ENCODE data around the gene MARVELD1.

MARVELD1 gene

DNA sequence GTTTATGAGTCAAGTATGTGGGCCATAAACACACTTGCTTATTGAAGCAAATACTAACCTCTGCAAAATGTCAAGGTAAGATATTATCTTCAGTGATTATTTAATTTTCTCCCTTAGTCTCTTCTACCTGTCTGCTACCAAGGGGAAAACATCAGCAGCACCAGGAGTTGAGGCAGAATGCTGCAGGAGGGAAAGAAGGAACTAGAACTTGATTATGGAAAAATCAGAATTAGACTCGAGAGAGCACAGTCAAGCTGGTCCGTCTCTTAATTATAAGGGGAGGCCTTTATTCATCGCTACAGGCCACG is 18.5 kb downstream of the MARVELD1 start:
- no peak overlapping the region for H3K4me3 ChIP-seq (ENCODE audit: low read length)
- H3K4me1 ChIP-seq (ENCODE audit: control insufficient read depth, low read depth, low read length) = no peaks in the 10 kb centered on the region
- H3K9ac ChIP-seq (ENCODE audit: low read length) = no peak overlapping the region
- H3K27me3 ChIP-seq (ENCODE audit: control insufficient read depth, insufficient read depth, low read length) = peaks cover 21% of the 10 kb centered on the region
- peaks cover 5% of the 10 kb centered on the region for H3K9me3 ChIP-seq (ENCODE audit: control insufficient read depth, low read depth, low read length)
- no peaks in the 10 kb centered on the region for H3K36me3 ChIP-seq (ENCODE audit: control insufficient read depth, low read depth, low read length)
- H3K27ac ChIP-seq (ENCODE audit: low read length) = no peak overlapping the region

- H3K9me3 ChIP-seq (ENCODE audit: control insufficient read depth, low read depth, low read length) = peaks cover 5% of the 10 kb centered on the region
- H3K36me3 ChIP-seq (ENCODE audit: control insufficient read depth, low read depth, low read length) = no peaks in the 10 kb centered on the region
- peaks cover 4% of the 10 kb centered on the region for H3K4me1 ChIP-seq (ENCODE audit: control insufficient read depth, low read depth, low read length)
- no peak overlapping the region for H3K4me3 ChIP-seq (ENCODE audit: low read length)
- no peak overlapping the region for H3K9ac ChIP-seq (ENCODE audit: low read length)
- H3K27ac ChIP-seq (ENCODE audit: low read length) = no peak overlapping the region
- H3K27me3 ChIP-seq (ENCODE audit: control insufficient read depth, insufficient read depth, low read length) = peaks cover 21% of the 10 kb centered on the region
Observed at GRCh38 chr10:97733256-97733655, 19.7 kb downstream of the MARVELD1 start.

DNA sequence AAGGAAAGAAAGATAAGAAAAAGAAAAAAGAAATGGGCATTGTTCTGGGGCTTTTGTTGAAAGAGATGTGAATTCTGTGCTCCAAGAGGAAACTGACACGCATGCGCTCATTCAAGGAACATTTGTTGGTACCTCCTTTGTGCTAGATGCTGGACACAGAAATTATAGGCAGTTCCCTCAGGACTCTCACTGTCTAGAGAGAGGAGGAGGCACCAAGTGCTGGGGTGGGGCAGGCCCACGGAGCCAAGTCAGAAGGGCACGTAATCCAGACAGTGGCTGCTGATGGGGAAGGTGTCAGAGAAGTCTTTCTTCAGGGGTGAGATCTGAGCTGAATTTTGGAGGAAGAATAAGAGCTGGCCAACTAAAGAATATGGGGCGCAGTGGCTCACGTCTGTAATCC is 20.5 kb downstream of the MARVELD1 start:
- no peak overlapping the region for H3K4me3 ChIP-seq (ENCODE audit: low read length)
- peaks cover 4% of the 10 kb centered on the region for H3K4me1 ChIP-seq (ENCODE audit: control insufficient read depth, low read depth, low read length)
- H3K9ac ChIP-seq (ENCODE audit: low read length) = no peak overlapping the region
- no peaks in the 10 kb centered on the region for H3K36me3 ChIP-seq (ENCODE audit: control insufficient read depth, low read depth, low read length)
- H3K27me3 ChIP-seq (ENCODE audit: control insufficient read depth, insufficient read depth, low read length) = peaks cover 21% of the 10 kb centered on the region
- H3K9me3 ChIP-seq (ENCODE audit: control insufficient read depth, low read depth, low read length) = peaks cover 5% of the 10 kb centered on the region
- H3K27ac ChIP-seq (ENCODE audit: low read length) = no peak overlapping the region

DNA sequence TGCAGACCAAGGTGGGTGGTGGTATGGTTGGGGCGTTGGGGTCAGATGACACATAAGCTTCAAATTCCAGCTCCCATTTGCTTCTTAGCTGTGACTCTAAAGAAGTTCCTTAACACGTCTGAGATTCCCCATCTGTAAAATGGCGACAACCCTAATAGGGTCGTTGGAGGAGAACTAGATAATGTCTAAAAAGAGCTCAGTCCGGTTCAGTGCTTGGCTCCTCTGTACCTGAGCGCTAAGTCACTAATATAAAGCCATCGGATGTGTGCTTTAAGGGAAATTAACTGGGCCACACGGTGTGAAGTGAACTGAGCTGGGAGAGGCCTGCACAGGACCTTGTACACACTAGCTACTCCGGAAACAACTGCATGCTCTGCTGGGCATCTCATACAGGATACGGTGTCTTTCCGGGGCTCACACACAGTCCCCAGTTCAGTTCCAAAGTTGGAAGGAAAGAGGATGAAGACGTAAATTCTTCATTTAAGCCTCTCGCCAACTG is 22.9 kb downstream of the MARVELD1 start:
- H3K9me3 ChIP-seq (ENCODE audit: control insufficient read depth, low read depth, low read length) = peaks cover 5% of the 10 kb centered on the region
- no peak overlapping the region for H3K4me3 ChIP-seq (ENCODE audit: low read length)
- H3K4me1 ChIP-seq (ENCODE audit: control insufficient read depth, low read depth, low read length) = peaks cover 4% of the 10 kb centered on the region
- H3K9ac ChIP-seq (ENCODE audit: low read length) = no peak overlapping the region
- H3K36me3 ChIP-seq (ENCODE audit: control insufficient read depth, low read depth, low read length) = peaks cover 11% of the 10 kb centered on the region
- H3K27me3 ChIP-seq (ENCODE audit: control insufficient read depth, insufficient read depth, low read length) = peaks cover 21% of the 10 kb centered on the region
- H3K27ac ChIP-seq (ENCODE audit: low read length) = no peak overlapping the region

DNA sequence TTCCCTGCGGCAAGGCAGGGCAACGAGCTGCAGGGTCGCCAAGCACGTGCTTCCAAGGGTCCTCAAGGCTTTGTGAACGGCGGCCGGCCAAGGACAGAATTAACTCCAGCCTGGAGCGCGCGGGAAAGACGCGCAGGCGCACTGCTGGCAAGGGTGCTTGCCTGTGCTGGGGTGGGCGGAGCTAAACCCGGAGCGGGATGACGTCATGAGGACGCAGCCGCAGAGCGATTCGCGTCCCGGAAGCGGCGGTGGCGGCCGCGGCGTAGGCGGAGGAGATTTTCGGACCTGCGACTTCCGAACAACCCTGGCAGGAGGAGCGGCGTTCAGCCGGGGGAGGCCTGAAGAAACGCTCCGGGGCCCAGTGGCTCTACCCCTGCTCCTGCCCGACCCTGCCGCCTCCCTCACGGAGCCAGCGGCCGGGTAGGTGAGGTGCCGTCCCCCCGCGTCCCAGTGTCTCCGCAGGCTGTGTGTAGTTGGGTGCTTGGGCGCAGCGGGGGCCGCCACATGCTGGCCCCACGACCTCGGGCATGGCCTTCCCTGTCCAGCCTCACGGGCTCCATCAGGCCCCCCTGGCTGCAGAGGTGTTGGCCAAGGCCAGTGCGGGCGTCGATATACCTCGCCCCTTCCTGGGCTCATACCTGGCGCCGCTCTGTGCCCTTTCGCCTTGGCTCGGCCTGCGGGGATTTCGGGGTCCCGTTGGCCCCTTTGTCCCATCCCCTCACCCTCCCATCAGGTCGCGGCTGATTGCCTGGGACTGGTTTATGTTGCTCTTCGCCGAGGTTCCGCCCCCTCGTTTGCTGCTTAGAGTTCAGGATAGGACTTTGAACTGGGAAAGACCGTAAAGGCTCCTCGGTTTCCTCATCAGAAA is 23.6 kb downstream of the MARVELD1 start, which contains the start of gene ZFYVE27:
Gene ZFYVE27 (plus strand): TSS at position 227 of the 868 bp plus-strand sequence. CDS start 1,350 bp downstream, outside the sequence.
- H3K4me1 ChIP-seq (ENCODE audit: control insufficient read depth, low read depth, low read length) = peaks cover 4% of the 10 kb centered on the region
- peaks cover 21% of the 10 kb centered on the region for H3K27me3 ChIP-seq (ENCODE audit: control insufficient read depth, insufficient read depth, low read length)
- peak within 1 kb of the TSS; percentile 90 for H3K4me3 ChIP-seq (ENCODE audit: low read length)
- H3K9ac ChIP-seq (ENCODE audit: low read length) = peak within 1 kb of the TSS; percentile 81
- H3K9me3 ChIP-seq (ENCODE audit: control insufficient read depth, low read depth, low read length) = peaks cover 5% of the 10 kb centered on the region
- H3K36me3 ChIP-seq (ENCODE audit: control insufficient read depth, low read depth, low read length) = peaks cover 11% of the 10 kb centered on the region
- H3K27ac ChIP-seq (ENCODE audit: low read length) = no peak within 1 kb of the TSS

DNA sequence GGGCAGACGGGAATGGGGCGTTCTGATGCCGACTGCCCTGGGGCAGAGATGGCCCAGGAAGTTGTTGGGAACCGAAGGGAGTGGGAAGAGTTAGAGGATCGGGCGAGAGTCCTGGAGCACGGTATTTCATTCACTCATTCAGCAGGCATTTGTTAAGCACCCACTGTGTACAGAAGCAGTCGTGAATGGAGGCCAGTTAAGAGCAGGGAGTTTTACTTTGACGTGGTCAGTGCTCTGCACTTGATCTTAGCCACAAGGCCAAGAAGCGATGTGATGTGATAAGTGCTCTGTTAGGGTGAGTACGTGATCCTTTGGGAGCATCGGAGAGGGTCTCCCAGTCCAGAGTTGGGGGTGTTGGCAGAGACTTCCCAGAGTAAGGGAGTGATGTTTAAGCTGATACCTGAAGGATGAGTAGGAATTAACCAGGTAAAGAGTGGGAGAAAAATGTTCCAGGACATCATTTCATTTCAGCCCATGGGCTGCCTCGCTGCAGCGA is 24.3 kb downstream of the MARVELD1 start:
- H3K4me1 ChIP-seq (ENCODE audit: control insufficient read depth, low read depth, low read length) = peaks cover 4% of the 10 kb centered on the region
- no peak overlapping the region for H3K27ac ChIP-seq (ENCODE audit: low read length)

DNA sequence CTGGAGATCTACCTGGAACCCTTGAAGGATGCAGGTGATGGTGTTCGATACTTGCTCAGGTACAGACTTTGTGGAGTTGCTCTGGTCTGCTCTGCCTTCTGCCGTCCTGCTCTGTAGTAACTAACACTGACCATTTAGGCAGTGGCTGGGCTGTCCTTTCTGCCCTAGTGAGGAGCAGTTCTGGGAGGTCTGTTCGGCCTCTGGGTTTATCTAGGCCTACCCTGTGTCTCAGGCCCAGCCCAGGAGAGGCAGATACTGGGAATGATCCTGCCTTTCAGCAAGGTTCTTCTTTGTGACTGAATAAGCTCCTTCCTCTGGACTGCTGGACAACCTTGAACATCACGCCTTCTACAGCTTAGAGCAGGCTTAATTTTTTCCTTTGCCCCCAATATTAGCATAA is 25.1 kb downstream of the MARVELD1 start:
- H3K27ac ChIP-seq (ENCODE audit: low read length) = no peak overlapping the region
- H3K4me3 ChIP-seq (ENCODE audit: low read length) = no peak overlapping the region
- peaks cover 11% of the 10 kb centered on the region for H3K36me3 ChIP-seq (ENCODE audit: control insufficient read depth, low read depth, low read length)
- H3K4me1 ChIP-seq (ENCODE audit: control insufficient read depth, low read depth, low read length) = peaks cover 4% of the 10 kb centered on the region
- no peak overlapping the region for H3K9ac ChIP-seq (ENCODE audit: low read length)
- peaks cover 5% of the 10 kb centered on the region for H3K9me3 ChIP-seq (ENCODE audit: control insufficient read depth, low read depth, low read length)
- H3K27me3 ChIP-seq (ENCODE audit: control insufficient read depth, insufficient read depth, low read length) = peaks cover 21% of the 10 kb centered on the region

More for the DNA sequence above, 24.3 kb downstream of the MARVELD1 start:
- H3K4me3 ChIP-seq (ENCODE audit: low read length) = peak overlapping the region; percentile 90
- H3K36me3 ChIP-seq (ENCODE audit: control insufficient read depth, low read depth, low read length) = peaks cover 11% of the 10 kb centered on the region
- H3K27me3 ChIP-seq (ENCODE audit: control insufficient read depth, insufficient read depth, low read length) = peaks cover 21% of the 10 kb centered on the region
- H3K9me3 ChIP-seq (ENCODE audit: control insufficient read depth, low read depth, low read length) = peaks cover 5% of the 10 kb centered on the region
- peak overlapping the region; percentile 81 for H3K9ac ChIP-seq (ENCODE audit: low read length)

DNA sequence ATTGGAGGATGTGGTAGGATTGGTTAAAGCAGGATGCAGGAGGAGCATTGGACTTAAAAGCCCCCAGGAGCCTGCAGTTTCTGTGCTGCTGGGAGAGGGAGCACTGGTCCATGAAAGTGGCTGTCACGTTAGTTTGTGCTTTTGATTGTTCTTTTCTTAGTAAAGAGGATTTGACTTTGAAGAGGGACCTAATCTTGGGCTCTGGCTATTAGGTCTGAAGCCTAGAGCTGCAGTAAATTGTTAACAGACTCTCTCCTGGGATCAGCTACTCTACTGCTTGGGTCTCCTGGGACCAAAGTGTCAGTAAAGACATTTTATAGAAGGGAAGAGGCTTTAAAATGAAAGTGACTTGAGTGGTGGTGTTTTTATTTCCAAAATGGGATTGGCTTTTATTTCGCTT is 27.1 kb downstream of the MARVELD1 start:
- no peak overlapping the region for H3K4me3 ChIP-seq (ENCODE audit: low read length)
- H3K27ac ChIP-seq (ENCODE audit: low read length) = no peak overlapping the region
- H3K27me3 ChIP-seq (ENCODE audit: control insufficient read depth, insufficient read depth, low read length) = peaks cover 12% of the 10 kb centered on the region
- H3K36me3 ChIP-seq (ENCODE audit: control insufficient read depth, low read depth, low read length) = peaks cover 21% of the 10 kb centered on the region
- peaks cover 5% of the 10 kb centered on the region for H3K9me3 ChIP-seq (ENCODE audit: control insufficient read depth, low read depth, low read length)
- peaks cover 4% of the 10 kb centered on the region for H3K4me1 ChIP-seq (ENCODE audit: control insufficient read depth, low read depth, low read length)
- no peak overlapping the region for H3K9ac ChIP-seq (ENCODE audit: low read length)

- H3K9me3 ChIP-seq (ENCODE audit: control insufficient read depth, low read depth, low read length) = no peaks in the 10 kb centered on the region
- H3K4me1 ChIP-seq (ENCODE audit: control insufficient read depth, low read depth, low read length) = no peaks in the 10 kb centered on the region
- no peaks in the 10 kb centered on the region for H3K27me3 ChIP-seq (ENCODE audit: control insufficient read depth, insufficient read depth, low read length)
- H3K36me3 ChIP-seq (ENCODE audit: control insufficient read depth, low read depth, low read length) = peaks cover 39% of the 10 kb centered on the region
- no peak overlapping the region for H3K27ac ChIP-seq (ENCODE audit: low read length)
- H3K4me3 ChIP-seq (ENCODE audit: low read length) = no peak overlapping the region
- H3K9ac ChIP-seq (ENCODE audit: low read length) = no peak overlapping the region
Observed at GRCh38 chr10:97743169-97743943, 29.8 kb downstream of the MARVELD1 start.

- H3K36me3 ChIP-seq (ENCODE audit: control insufficient read depth, low read depth, low read length) = peaks cover 46% of the 10 kb centered on the region
- H3K27ac ChIP-seq (ENCODE audit: low read length) = no peak overlapping the region
- no peaks in the 10 kb centered on the region for H3K4me1 ChIP-seq (ENCODE audit: control insufficient read depth, low read depth, low read length)
- no peaks in the 10 kb centered on the region for H3K9me3 ChIP-seq (ENCODE audit: control insufficient read depth, low read depth, low read length)
- H3K27me3 ChIP-seq (ENCODE audit: control insufficient read depth, insufficient read depth, low read length) = no peaks in the 10 kb centered on the region
- H3K4me3 ChIP-seq (ENCODE audit: low read length) = no peak overlapping the region
- no peak overlapping the region for H3K9ac ChIP-seq (ENCODE audit: low read length)
Observed at GRCh38 chr10:97744405-97745035, 31.0 kb downstream of the MARVELD1 start.

DNA sequence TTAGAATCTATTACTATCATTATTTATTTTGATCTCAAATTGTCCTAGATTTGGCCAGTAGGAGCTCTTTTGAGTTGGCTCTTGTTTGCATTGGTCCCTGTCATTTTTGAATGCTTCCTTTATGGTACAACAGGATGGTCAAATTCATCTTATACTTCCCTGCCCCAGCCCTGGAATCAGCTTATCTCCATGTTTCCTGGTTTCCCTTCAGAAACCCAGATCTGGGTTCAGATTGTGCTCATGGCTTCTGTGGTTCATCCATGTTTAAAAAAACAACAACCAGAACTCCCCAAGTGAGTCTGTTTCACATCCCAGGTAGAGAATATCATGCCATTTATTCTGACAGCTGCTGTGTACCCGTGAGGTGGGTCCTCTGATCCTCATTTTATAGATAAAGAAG is 34.0 kb downstream of the MARVELD1 start:
- H3K4me3 ChIP-seq (ENCODE audit: low read length) = no peak overlapping the region

More for the DNA sequence above, 34.0 kb downstream of the MARVELD1 start:
- Histone ChIP-seq H3K27ac (ENCODE audit: low read length) (no peak overlapping the region), H3K9me3 (ENCODE audit: control insufficient read depth, low read depth, low read length) (no peaks in the 10 kb centered on the region), H3K36me3 (ENCODE audit: control insufficient read depth, low read depth, low read length) (peaks cover 62% of the 10 kb centered on the region), H3K4me1 (ENCODE audit: control insufficient read depth, low read depth, low read length) (no peaks in the 10 kb centered on the region), H3K9ac (ENCODE audit: low read length) (no peak overlapping the region), H3K27me3 (ENCODE audit: control insufficient read depth, insufficient read depth, low read length) (no peaks in the 10 kb centered on the region)

Measured in iPS-18a (cell line).